ENCODE measurements around the gene ANKS1B.

ANKS1B gene

GRCh38 chr12:99119449-99119848 lies 865.3 kb downstream of the ANKS1B start:
- TF ChIP-seq, protein P1, sequence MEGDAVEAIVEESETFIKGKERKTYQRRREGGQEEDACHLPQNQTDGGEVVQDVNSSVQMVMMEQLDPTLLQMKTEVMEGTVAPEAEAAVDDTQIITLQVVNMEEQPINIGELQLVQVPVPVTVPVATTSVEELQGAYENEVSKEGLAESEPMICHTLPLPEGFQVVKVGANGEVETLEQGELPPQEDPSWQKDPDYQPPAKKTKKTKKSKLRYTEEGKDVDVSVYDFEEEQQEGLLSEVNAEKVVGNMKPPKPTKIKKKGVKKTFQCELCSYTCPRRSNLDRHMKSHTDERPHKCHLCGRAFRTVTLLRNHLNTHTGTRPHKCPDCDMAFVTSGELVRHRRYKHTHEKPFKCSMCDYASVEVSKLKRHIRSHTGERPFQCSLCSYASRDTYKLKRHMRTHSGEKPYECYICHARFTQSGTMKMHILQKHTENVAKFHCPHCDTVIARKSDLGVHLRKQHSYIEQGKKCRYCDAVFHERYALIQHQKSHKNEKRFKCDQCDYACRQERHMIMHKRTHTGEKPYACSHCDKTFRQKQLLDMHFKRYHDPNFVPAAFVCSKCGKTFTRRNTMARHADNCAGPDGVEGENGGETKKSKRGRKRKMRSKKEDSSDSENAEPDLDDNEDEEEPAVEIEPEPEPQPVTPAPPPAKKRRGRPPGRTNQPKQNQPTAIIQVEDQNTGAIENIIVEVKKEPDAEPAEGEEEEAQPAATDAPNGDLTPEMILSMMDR (IDR thresholded peaks at IDR 0.05; ENCODE audit: borderline replicate concordance, control extremely low read depth, extremely low read depth, insufficient read depth, missing control alignments): no peak
- in situ Hi-C loops (cut with MboI; ENCODE audit: low sequenced_read_pairs, unreplicated experiment): no loop called here
- DNase-seq (ENCODE audit: low spot score): no peak

GRCh38 chr12:99111600-99111999 lies 873.1 kb downstream of the ANKS1B start:
- TF ChIP-seq, protein P1 (IDR thresholded peaks at IDR 0.05; ENCODE audit: borderline replicate concordance, control extremely low read depth, extremely low read depth, insufficient read depth, missing control alignments): no peak
- no peak for DNase-seq (ENCODE audit: low spot score)
- in situ Hi-C loops (cut with MboI; ENCODE audit: low sequenced_read_pairs, unreplicated experiment): no loop called here

- DNase-seq (ENCODE audit: low spot score): no peak
- in situ Hi-C loops (cut with MboI; ENCODE audit: low sequenced_read_pairs, unreplicated experiment): no loop called here
- TF ChIP-seq, protein P1 (IDR thresholded peaks at IDR 0.05; ENCODE audit: borderline replicate concordance, control extremely low read depth, extremely low read depth, insufficient read depth, missing control alignments): no peak
These were observed 873.9 kb downstream of the ANKS1B start for GRCh38 chr12:99110868-99111267.

GRCh38 chr12:99110212-99110611 lies 874.5 kb downstream of the ANKS1B start:
- TF ChIP-seq, protein P1 (IDR thresholded peaks at IDR 0.05; ENCODE audit: borderline replicate concordance, control extremely low read depth, extremely low read depth, insufficient read depth, missing control alignments): no peak
- in situ Hi-C loops (cut with MboI; ENCODE audit: low sequenced_read_pairs, unreplicated experiment): no loop called here
- DNase-seq (ENCODE audit: low spot score): no peak

- in situ Hi-C loops (cut with MboI; ENCODE audit: low sequenced_read_pairs, unreplicated experiment): no loop called here
- TF ChIP-seq, protein P1 (IDR thresholded peaks at IDR 0.05; ENCODE audit: borderline replicate concordance, control extremely low read depth, extremely low read depth, insufficient read depth, missing control alignments): no peak
- no peak for DNase-seq (ENCODE audit: low spot score)
These were observed 875.8 kb downstream of the ANKS1B start for GRCh38 chr12:99108924-99109323.

GRCh38 chr12:99099786-99100185 lies 885.0 kb downstream of the ANKS1B start:
- in situ Hi-C loops (cut with MboI; ENCODE audit: low sequenced_read_pairs, unreplicated experiment): no loop called here
- no peak for DNase-seq (ENCODE audit: low spot score)
- TF ChIP-seq, protein P1 (IDR thresholded peaks at IDR 0.05; ENCODE audit: borderline replicate concordance, control extremely low read depth, extremely low read depth, insufficient read depth, missing control alignments): no peak

GRCh38 chr12:99097171-99097570 lies 887.6 kb downstream of the ANKS1B start:
- in situ Hi-C loops (cut with MboI; ENCODE audit: low sequenced_read_pairs, unreplicated experiment): no loop called here
- TF ChIP-seq, protein P1 (IDR thresholded peaks at IDR 0.05; ENCODE audit: borderline replicate concordance, control extremely low read depth, extremely low read depth, insufficient read depth, missing control alignments): no peak
- DNase-seq (ENCODE audit: low spot score): no peak

Measured in GM13976 (cell line).